ENCODE data around the gene SRSF9. TPM values are rescaled to one million over a fixed set of nuclear protein-coding genes. Genes with fewer than 3 reads are reported as not detected.

Gene SRSF9
- total and polyA plus RNA-seq, 2 donors (not counting 1 experiment from before 2014, with no cell fraction given): 96.3 to 157 TPM

DNA sequence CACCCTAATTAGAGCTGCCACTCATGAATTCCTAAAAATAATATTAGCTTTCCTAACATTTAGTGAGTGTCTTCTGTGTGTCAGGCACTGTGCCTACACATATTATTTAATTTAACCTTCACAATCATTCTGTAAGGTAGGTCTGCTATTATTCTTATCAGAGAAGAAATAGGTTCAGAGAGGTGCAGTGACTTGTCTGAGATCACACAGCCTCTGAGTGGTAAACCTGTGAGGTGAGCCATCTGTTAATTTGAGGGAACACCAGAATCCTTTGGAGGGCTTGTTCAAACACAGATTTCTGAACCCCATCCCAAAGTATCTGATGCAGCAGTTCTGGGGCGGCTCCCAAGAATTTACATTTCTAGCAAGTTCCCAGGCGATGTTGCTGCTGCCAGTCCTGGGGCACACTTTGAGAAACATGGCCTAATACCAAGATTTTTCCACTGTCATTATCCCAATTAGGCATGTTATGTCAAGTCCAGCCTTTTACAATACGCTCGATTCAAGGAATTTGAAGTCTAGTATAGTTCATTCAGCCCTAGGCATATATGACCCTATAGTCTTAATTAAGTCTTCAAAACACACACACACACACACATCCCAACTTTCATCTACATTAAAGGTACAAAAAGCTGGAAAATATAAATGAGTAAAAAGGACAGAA lies 51.5 kb downstream of the SRSF9 start:
- WGBS (ENCODE audit: insufficient coverage): 100% methylated on average over 2 of the region's 4 CpGs
- no peaks in the 10 kb centered on the region for H3K9me3 Mint-ChIP-seq (ENCODE audit: insufficient read depth)
- ChIA-PET POLR2A (interaction anchor here (0.5 kb wide), 1 partner anchor 1317 kb away, joined by 4 read pairs; no protein-coding TSS in a partner anchor), CTCF (interaction anchor here (1.0 kb wide), 1 partner anchor 12 kb away, joined by 4 read pairs; no protein-coding TSS in a partner anchor)
- H3K4me1 Mint-ChIP-seq: no peaks in the 10 kb centered on the region
- Histone ChIP-seq H3K9ac (ENCODE audit: low read length) (no peak overlapping the region), H3K4me2 (replicated peaks; ENCODE audit: low read depth, low read length, poor library complexity, severe bottlenecking) (no peak overlapping the region), H3K27ac (ENCODE audit: low read length in 2 of 2) (no peak overlapping the region), H3K4me3 (ENCODE audit: control extremely low read depth in 1 of 5, extremely low read depth in 1 of 5, insufficient read depth in 1 of 5, low read depth in 2 of 5, low read length in 4 of 5) (no peak overlapping the region), H3K27me3 (replicated peaks in 1 of 4; ENCODE audit: control extremely low read depth in 1 of 4, control insufficient read depth in 3 of 4, insufficient read depth in 4 of 4, low read length in 3 of 4) (peaks cover 0 to 6% (median 1%) of the 10 kb centered on the region in 4 experiments), H3K9me3 (ENCODE audit: control extremely low read depth in 1 of 3, control insufficient read depth in 2 of 3, insufficient read depth in 1 of 3, low read length in 2 of 3) (no peaks in the 10 kb centered on the region), H2AFZ (ENCODE audit: insufficient read depth, low read depth, low read length, poor library complexity, severe bottlenecking) (no peak overlapping the region), H3K4me1 (ENCODE audit: control insufficient read depth in 2 of 2, insufficient read depth in 2 of 2, low read length in 2 of 2) (no peaks in the 10 kb centered on the region), H3K79me2 (ENCODE audit: control insufficient read depth, insufficient read depth, low read length) (no peaks in the 10 kb centered on the region), H3K36me3 (replicated peaks in 1 of 2; ENCODE audit: control extremely low read depth in 1 of 2, control insufficient read depth in 1 of 2, extremely low read depth in 1 of 2, insufficient read depth in 2 of 2, low read length in 1 of 2) (no peaks in the 10 kb centered on the region), H4K20me1 (ENCODE audit: control insufficient read depth, insufficient read depth, low read length, poor library complexity, severe bottlenecking) (no peaks in the 10 kb centered on the region)
- intact Hi-C loops (cut with micrococcal nuclease): no loop called here
- no peak overlapping the region for H3K27ac Mint-ChIP-seq
- ATAC-seq (ENCODE audit: low read depth) (no peak), DNase-seq (no peak)
- TF ChIP-seq EZH2 (IDR thresholded peaks at IDR 0.05; ENCODE audit: borderline replicate concordance, insufficient read depth, low read depth, low read length, poor library complexity, severe bottlenecking) (no peak), CTCF (IDR thresholded peaks at IDR 0.05) (no peak)
- no peak overlapping the region for H3K4me3 Mint-ChIP-seq
- H3K27me3 Mint-ChIP-seq: peaks cover 23% of the 10 kb centered on the region

GRCh38 chr12:120416490-120417216 lies 52.9 kb downstream of the SRSF9 start:
- no peak overlapping the region for H3K27ac Mint-ChIP-seq
- H3K36me3 ChIP-seq (replicated peaks in 1 of 2; ENCODE audit: control extremely low read depth in 1 of 2, control insufficient read depth in 1 of 2, extremely low read depth in 1 of 2, insufficient read depth in 2 of 2, low read length in 1 of 2): no peaks in the 10 kb centered on the region
- TF ChIP-seq EZH2 (IDR thresholded peaks at IDR 0.05; ENCODE audit: borderline replicate concordance, insufficient read depth, low read depth, low read length, poor library complexity, severe bottlenecking) (no peak), CTCF (IDR thresholded peaks at IDR 0.05) (no peak)
- POLR2A ChIA-PET: no interaction called here
- intact Hi-C loops (cut with micrococcal nuclease): no loop called here
- peaks cover 30% of the 10 kb centered on the region for H3K27me3 Mint-ChIP-seq
- no peak overlapping the region for H2AFZ ChIP-seq (ENCODE audit: insufficient read depth, low read depth, low read length, poor library complexity, severe bottlenecking)
- CTCF ChIA-PET: interaction anchor here (0.5 to 0.6 kb wide), 2 partner anchors 14 to 613 kb away, joined by 3 to 4 read pairs; no protein-coding TSS in a partner anchor
- WGBS (ENCODE audit: insufficient coverage): 83% methylated on average over 2 of the region's 7 CpGs
- ATAC-seq (ENCODE audit: low read depth): no peak
- H3K27ac ChIP-seq (ENCODE audit: low read length in 2 of 2): no peak overlapping the region
- no peaks in the 10 kb centered on the region for H3K9me3 ChIP-seq (ENCODE audit: control extremely low read depth in 1 of 3, control insufficient read depth in 2 of 3, insufficient read depth in 1 of 3, low read length in 2 of 3)
- H3K4me1 Mint-ChIP-seq: no peaks in the 10 kb centered on the region
- H3K79me2 ChIP-seq (ENCODE audit: control insufficient read depth, insufficient read depth, low read length): no peaks in the 10 kb centered on the region
- H4K20me1 ChIP-seq (ENCODE audit: control insufficient read depth, insufficient read depth, low read length, poor library complexity, severe bottlenecking): no peaks in the 10 kb centered on the region
- peaks cover 0 to 6% (median 1%) of the 10 kb centered on the region in 4 experiments for H3K27me3 ChIP-seq (replicated peaks in 1 of 4; ENCODE audit: control extremely low read depth in 1 of 4, control insufficient read depth in 3 of 4, insufficient read depth in 4 of 4, low read length in 3 of 4)
- DNase-seq: no peak
- H3K4me2 ChIP-seq (replicated peaks; ENCODE audit: low read depth, low read length, poor library complexity, severe bottlenecking): no peak overlapping the region
- no peak overlapping the region for H3K9ac ChIP-seq (ENCODE audit: low read length)
- no peak overlapping the region for H3K4me3 ChIP-seq (ENCODE audit: control extremely low read depth in 1 of 5, extremely low read depth in 1 of 5, insufficient read depth in 1 of 5, low read depth in 2 of 5, low read length in 4 of 5)
- H3K4me1 ChIP-seq (ENCODE audit: control insufficient read depth in 2 of 2, insufficient read depth in 2 of 2, low read length in 2 of 2): no peaks in the 10 kb centered on the region
- H3K4me3 Mint-ChIP-seq: no peak overlapping the region
- H3K9me3 Mint-ChIP-seq (ENCODE audit: insufficient read depth): no peaks in the 10 kb centered on the region
